CD14-positive monocyte (primary cell): ENCODE data around the gene TEAD1. TPM values are rescaled to one million over a fixed set of nuclear protein-coding genes. Genes with fewer than 3 reads are reported as not detected.

Source experiments
- DNase-seq, 3 donors: peaks; one replicate each; pipeline ENCODE4 v3.0.0-alpha.2; 2011 to 2022
- H2AFZ ChIP-seq: 2 replicates; pipeline ENCODE4 v1.6.0; 2012; ENCODE audit warnings: mild to moderate bottlenecking, low read depth, low read length, inconsistent platforms; ENCODE audit not compliant: insufficient read depth, poor library complexity, severe bottlenecking
- H3K27ac ChIP-seq, 2 donors: 1 replicate in 1 of 2; 2 replicates in 1 of 2; pipeline ENCODE4 v1.5.1; 2012 to 2013; ENCODE audit warnings: low read length in 2 of 2, control low read depth in 1 of 2, inconsistent platforms in 1 of 2, low read depth in 1 of 2, mild to moderate bottlenecking in 1 of 2
- H3K27me3 ChIP-seq, 2 donors: one replicate each; pipeline versions ENCODE4 v1.6.0 to v1.6.1; 2011 to 2013; ENCODE audit warnings: low read length in 2 of 2; ENCODE audit not compliant: control insufficient read depth in 2 of 2, insufficient read depth in 2 of 2
- H3K36me3 ChIP-seq, 2 donors: replicated peaks in 1 of 2; 1 replicate in 1 of 2; 2 replicates in 1 of 2; pipeline versions ENCODE4 v1.5.1 to v1.6.1; 2012 to 2013; ENCODE audit warnings: low read length in 2 of 2, control low read depth in 1 of 2, inconsistent platforms in 1 of 2, mild to moderate bottlenecking in 1 of 2; ENCODE audit not compliant: insufficient read depth in 2 of 2, control insufficient read depth in 1 of 2
- H3K4me1 ChIP-seq, 2 donors: 1 replicate in 1 of 2; 2 replicates in 1 of 2; pipeline versions ENCODE4 v1.5.1 to v1.6.1; 2012 to 2013; ENCODE audit warnings: low read length in 2 of 2, control low read depth in 1 of 2, inconsistent platforms in 1 of 2, mild to moderate bottlenecking in 1 of 2, moderate library complexity in 1 of 2; ENCODE audit not compliant: insufficient read depth in 2 of 2, control insufficient read depth in 1 of 2
- H3K4me2 ChIP-seq: replicated peaks from 2 replicates; pipeline ENCODE3; 2012; ENCODE audit warnings: low read length, moderate library complexity, mild to moderate bottlenecking; ENCODE audit not compliant: poor library complexity, severe bottlenecking; ENCODE audit errors: extremely low read depth
- H3K4me3 ChIP-seq, 3 experiments: fragments of 200-600 bp in 1 of 3; sonication (generic) in 1 of 3; replicated peaks in 1 of 3; 1 replicate in 2 of 3; 2 replicates in 1 of 3; pipeline ENCODE4 v1.5.1; 2011 to 2013; ENCODE audit warnings: low read length in 3 of 3, mild to moderate bottlenecking in 3 of 3, control low read depth in 2 of 3, low read depth in 2 of 3, inconsistent platforms in 1 of 3, moderate library complexity in 1 of 3
- H3K79me2 ChIP-seq: 2 replicates; pipeline ENCODE4 v1.6.0; 2012; ENCODE audit warnings: mild to moderate bottlenecking, control low read depth, inconsistent platforms, low read length, moderate library complexity; ENCODE audit not compliant: insufficient read depth
- H3K9ac ChIP-seq: 2 replicates; pipeline ENCODE4 v1.6.0; 2017; ENCODE audit warnings: low read length, mild to moderate bottlenecking; ENCODE audit not compliant: insufficient read depth, poor library complexity, severe bottlenecking
- H3K9me3 ChIP-seq, 2 donors: replicated peaks in 1 of 2; 1 replicate in 1 of 2; 2 replicates in 1 of 2; pipeline versions ENCODE4 v1.5.1 to v1.6.1; 2012 to 2013; ENCODE audit warnings: low read length in 2 of 2, control low read depth in 1 of 2; ENCODE audit not compliant: control insufficient read depth in 1 of 2, insufficient read depth in 1 of 2
- H4K20me1 ChIP-seq: 2 replicates; pipeline ENCODE4 v1.6.0; 2012; ENCODE audit warnings: mild to moderate bottlenecking, low read length, control low read depth, moderate library complexity; ENCODE audit not compliant: insufficient read depth
- H3K27ac Mint-ChIP-seq, 7 donors: one replicate each; pipeline ENCODE4 v1.8.0; 2020; ENCODE audit warnings: mild to moderate bottlenecking in 7 of 7, mixed read lengths in 7 of 7, moderate library complexity in 6 of 7, inconsistent platforms in 2 of 7
- H3K27me3 Mint-ChIP-seq, 3 donors: one replicate each; pipeline ENCODE4 v1.8.0; 2021 to 2022; ENCODE audit warnings: low read depth in 3 of 3, mild to moderate bottlenecking in 3 of 3, mixed read lengths in 3 of 3, moderate library complexity in 3 of 3, inconsistent platforms in 1 of 3
- H3K36me3 Mint-ChIP-seq, 2 donors: one replicate each; pipeline ENCODE4 v1.8.0; 2020; ENCODE audit warnings: mixed read lengths in 2 of 2, inconsistent platforms in 1 of 2, mild to moderate bottlenecking in 1 of 2
- H3K4me1 Mint-ChIP-seq: one replicate; pipeline ENCODE4 v1.8.0; 2020; ENCODE audit warnings: mild to moderate bottlenecking, mixed read lengths
- H3K4me3 Mint-ChIP-seq, 2 donors: one replicate each; pipeline ENCODE4 v1.8.0; 2020; ENCODE audit warnings: mild to moderate bottlenecking in 2 of 2, mixed read lengths in 2 of 2, moderate library complexity in 1 of 2
- H3K9me3 Mint-ChIP-seq, 7 donors: one replicate each; pipeline ENCODE4 v1.8.0; 2020 to 2022; ENCODE audit warnings: mixed read lengths in 7 of 7, mild to moderate bottlenecking in 6 of 7, moderate library complexity in 6 of 7, inconsistent platforms in 2 of 7
- WGBS: methylation state at CpG from one replicate; pipeline ENCODE4 v1.1.5; 2013; ENCODE audit warnings: missing lambda C conversion rate; ENCODE audit not compliant: insufficient coverage; 5-methylcytosine and 5-hydroxymethylcytosine counted together
- intact Hi-C, 2 donors: fragments of 100-400 bp; cut with micrococcal nuclease; formaldehyde crosslinking; loops; one replicate each; pipeline versions ENCODE4 v1.15.0 to v1.15.1; 2023
- polyA plus RNA-seq, 3 donors: library from polyadenylated mRNA; depleted of rRNA in 1 of 3; unstranded in 2 of 3; stranded (reverse) in 1 of 3; fragments of 300-500 nt in 2 of 3; fragments of >200 nt in 1 of 3; fragmentation: Illumina TruSeq in 2 of 3; gene quantifications; 1 replicate in 2 of 3; 2 replicates in 1 of 3; pipeline ENCODE4 v1.2.3, GENCODE V29; 2012 to 2021
- TF ChIP-seq, protein P1 (sequence below): fragments of 200-600 bp; IDR thresholded peaks from one replicate; pipeline ENCODE4 v1.8.0; 2022; ENCODE audit warnings: antibody characterized with exemption, mild to moderate bottlenecking

The TEAD1 gene
- polyA plus RNA-seq, 3 donors = not detected

DNA sequence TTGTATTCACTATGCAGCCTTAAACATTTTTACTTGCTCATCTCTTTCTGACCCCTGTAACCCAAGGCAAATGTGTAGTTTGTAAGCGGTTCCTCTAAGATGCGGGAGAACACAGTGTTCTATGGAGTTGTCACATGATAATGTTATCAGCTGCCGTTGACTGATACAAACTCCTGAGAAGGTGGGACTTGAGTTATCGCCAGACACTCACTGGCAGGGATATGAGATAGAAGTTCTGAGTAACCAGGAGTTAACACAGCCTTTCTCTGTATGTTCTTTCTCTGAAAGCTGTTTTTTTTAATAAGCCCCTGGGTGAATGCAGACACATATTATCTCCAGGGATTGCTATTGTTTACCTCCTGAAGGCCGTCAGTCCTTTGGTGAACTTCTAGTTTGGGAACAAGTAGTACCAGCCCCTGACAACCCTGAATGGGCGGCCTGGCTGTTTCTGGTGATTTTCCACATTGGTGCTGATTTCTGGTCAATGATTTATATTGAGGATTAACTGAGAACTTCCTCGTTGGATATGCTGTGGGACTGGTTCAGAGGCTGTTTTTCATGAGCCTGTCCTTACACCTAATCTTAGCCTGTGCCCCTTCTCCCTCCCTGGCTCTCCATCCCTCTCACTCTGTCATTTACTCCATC lies 179.6 kb downstream of the TEAD1 start:
- H3K36me3 ChIP-seq = no peaks in the 10 kb centered on the region
- H3K4me2 ChIP-seq = no peak overlapping the region
- H3K27ac ChIP-seq = no peak overlapping the region
- no peaks in the 10 kb centered on the region for H3K4me1 ChIP-seq
- Mint-ChIP-seq H3K9me3 (peaks cover 0 to 3% (median 0%) of the 10 kb centered on the region in 7 donors), H3K36me3 (no peaks in the 10 kb centered on the region), H3K27me3 (peaks cover 5 to 7% (median 6%) of the 10 kb centered on the region in 3 donors), H3K4me1 (no peaks in the 10 kb centered on the region), H3K27ac (no peak overlapping the region), H3K4me3 (no peak overlapping the region)
- H3K4me3 ChIP-seq = no peak overlapping the region
- H3K27me3 ChIP-seq = peaks cover 0 to 2% of the 10 kb centered on the region in 2 donors
- no peaks in the 10 kb centered on the region for H4K20me1 ChIP-seq
- no peaks in the 10 kb centered on the region for H3K79me2 ChIP-seq
- no peak overlapping the region for H2AFZ ChIP-seq
- no peak overlapping the region for H3K9ac ChIP-seq
- DNase-seq = no peak
- TF ChIP-seq, protein P1, sequence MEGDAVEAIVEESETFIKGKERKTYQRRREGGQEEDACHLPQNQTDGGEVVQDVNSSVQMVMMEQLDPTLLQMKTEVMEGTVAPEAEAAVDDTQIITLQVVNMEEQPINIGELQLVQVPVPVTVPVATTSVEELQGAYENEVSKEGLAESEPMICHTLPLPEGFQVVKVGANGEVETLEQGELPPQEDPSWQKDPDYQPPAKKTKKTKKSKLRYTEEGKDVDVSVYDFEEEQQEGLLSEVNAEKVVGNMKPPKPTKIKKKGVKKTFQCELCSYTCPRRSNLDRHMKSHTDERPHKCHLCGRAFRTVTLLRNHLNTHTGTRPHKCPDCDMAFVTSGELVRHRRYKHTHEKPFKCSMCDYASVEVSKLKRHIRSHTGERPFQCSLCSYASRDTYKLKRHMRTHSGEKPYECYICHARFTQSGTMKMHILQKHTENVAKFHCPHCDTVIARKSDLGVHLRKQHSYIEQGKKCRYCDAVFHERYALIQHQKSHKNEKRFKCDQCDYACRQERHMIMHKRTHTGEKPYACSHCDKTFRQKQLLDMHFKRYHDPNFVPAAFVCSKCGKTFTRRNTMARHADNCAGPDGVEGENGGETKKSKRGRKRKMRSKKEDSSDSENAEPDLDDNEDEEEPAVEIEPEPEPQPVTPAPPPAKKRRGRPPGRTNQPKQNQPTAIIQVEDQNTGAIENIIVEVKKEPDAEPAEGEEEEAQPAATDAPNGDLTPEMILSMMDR = no peak
- H3K9me3 ChIP-seq = no peaks in the 10 kb centered on the region
- 75% methylated on average over 6 of the region's 7 CpGs for WGBS
- intact Hi-C loops = no loop called here

DNA sequence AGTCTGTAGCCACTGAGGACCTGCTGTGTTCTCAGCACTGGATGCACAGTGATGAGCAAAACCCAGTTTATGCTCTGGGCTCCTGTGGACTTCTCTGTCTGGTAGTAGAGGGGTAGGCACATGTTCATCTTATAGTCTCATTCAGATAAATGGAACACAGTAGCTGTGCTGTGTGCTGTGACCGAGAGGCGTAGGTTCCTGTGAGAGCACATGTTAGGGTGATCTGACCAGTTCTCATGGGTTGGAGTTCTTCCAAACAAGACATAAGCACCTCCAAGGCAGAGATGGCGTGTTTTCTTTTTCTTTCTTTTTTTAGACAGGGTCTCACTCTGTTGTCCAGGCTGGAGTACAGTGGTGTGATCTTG lies 180.1 kb downstream of the TEAD1 start:
- H3K27ac ChIP-seq = no peak overlapping the region
- H3K36me3 ChIP-seq = no peaks in the 10 kb centered on the region
- no peaks in the 10 kb centered on the region for H3K9me3 ChIP-seq
- no peak overlapping the region for H3K27ac Mint-ChIP-seq
- no peak overlapping the region for H3K9ac ChIP-seq
- peaks cover 0 to 2% of the 10 kb centered on the region in 2 donors for H3K27me3 ChIP-seq
- no CpG with 5 or more reads among the region's 3 CpGs for WGBS
- no peaks in the 10 kb centered on the region for H4K20me1 ChIP-seq
- H3K27me3 Mint-ChIP-seq = peaks cover 4 to 7% (median 6%) of the 10 kb centered on the region in 3 donors
- H3K4me1 Mint-ChIP-seq = no peaks in the 10 kb centered on the region
- no peak overlapping the region for H2AFZ ChIP-seq
- H3K36me3 Mint-ChIP-seq = no peaks in the 10 kb centered on the region
- no peak overlapping the region for H3K4me3 Mint-ChIP-seq
- H3K4me2 ChIP-seq = no peak overlapping the region
- H3K9me3 Mint-ChIP-seq = peaks cover 0 to 3% (median 0%) of the 10 kb centered on the region in 7 donors
- no peaks in the 10 kb centered on the region for H3K4me1 ChIP-seq
- no peak overlapping the region for H3K4me3 ChIP-seq
- TF ChIP-seq, protein P1 = no peak
- no peak for DNase-seq
- intact Hi-C loops = no loop called here
- no peaks in the 10 kb centered on the region for H3K79me2 ChIP-seq
